HG03135 (cell line): ENCODE measurements around the gene SPINK4.

ENCODE experiments used
- ATAC-seq: cut with Tn5 transposase; IDR thresholded peaks from one replicate; pipeline ENCODE4 v1.9.1; 2021; ENCODE audit warnings: mild to moderate bottlenecking, moderate library complexity; ENCODE audit not compliant: unreplicated experiment

The SPINK4 gene

DNA sequence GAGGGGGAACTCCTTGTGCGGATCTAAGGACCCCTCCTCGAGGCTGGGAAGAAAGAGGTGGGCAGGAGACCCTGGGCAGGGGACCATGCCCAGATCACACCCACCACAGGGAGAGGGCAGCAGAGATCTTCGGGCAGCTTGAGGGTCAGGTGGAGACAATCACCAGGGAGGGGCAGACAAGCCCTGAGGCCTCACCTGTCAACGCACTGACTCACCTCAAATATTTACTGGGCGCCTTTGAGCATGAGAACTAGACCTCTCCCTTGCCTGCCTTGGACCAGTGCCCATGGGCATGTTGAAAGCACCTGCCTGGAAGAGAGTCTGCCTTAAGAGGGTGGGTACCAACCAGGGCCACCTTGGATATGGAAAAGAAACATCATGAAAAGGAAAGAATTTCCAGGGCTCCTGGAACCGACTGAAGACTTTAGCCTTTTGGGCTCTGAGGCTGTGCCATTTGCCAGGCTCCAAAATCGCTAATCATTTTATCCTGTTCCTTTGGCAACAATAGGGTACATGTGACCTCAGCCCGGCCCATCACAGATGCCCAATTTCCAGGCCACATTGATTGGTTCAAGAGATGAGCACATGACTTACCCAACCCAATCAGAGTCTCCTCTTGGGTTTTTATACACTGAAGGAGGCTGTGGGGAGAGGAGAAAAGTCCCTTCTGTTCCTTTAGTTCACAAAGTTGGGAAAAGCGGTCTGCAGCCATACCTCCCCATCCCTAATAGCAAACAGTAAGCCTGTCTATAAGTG lies 10.4 kb upstream of the SPINK4 start:
- no peak for ATAC-seq

DNA sequence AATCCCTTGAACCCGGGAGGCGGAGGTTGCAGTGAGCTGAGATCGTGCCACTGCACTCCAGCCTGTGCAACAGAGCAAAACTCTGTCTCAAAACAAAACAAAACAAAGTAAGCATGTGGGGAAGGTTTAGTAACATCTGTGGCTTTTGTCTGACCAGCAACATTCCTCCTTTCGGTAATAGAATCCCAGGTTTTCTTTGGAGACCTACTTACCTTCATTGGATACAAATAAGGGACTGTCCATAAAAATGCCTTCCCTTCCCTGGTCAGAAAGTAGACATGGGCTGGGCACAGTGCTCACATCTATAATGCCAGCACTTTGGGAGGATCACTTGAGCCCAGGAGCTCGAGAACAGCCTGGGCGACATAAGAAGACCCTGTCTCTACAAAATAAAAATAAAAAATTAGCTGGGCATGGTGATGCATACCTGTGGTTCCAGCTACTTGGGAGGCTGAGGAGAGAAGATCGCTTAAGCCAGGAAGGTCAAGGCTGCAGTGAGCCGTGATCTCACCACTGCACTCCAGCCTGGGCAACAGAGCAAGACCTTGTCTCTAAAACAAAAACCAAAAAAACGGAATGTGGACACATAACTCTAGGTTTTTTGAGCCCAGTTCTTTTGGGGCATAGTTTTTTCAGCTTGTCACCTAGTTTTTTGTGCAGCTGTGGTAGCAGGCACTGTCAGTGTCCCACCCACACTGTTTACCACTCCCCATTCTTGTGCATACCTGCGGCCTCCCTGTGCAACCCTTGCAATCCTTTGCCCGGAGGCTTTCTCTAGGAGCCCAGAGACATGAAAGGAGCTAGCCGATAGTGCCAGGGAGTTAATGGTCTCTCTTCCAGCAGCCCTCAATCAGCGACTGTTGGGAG lies 9.0 kb upstream of the SPINK4 start:
- ATAC-seq, result no peak

DNA sequence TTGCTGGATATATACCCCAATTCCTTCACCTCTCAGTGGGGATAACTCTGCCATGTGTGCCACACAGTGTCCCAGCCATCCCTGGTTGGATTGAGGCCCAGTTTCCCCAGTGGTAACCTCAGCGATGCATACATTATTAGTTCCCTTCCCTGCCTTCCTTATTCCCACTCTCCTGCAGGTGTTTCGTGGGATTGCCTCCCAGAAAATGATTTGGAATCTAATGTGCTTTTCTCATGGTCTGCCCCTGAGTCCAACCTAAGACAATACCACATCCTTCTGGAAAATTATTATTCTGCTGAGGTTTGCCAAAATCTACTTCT lies 8.4 kb upstream of the SPINK4 start:
- ATAC-seq, result no peak

DNA sequence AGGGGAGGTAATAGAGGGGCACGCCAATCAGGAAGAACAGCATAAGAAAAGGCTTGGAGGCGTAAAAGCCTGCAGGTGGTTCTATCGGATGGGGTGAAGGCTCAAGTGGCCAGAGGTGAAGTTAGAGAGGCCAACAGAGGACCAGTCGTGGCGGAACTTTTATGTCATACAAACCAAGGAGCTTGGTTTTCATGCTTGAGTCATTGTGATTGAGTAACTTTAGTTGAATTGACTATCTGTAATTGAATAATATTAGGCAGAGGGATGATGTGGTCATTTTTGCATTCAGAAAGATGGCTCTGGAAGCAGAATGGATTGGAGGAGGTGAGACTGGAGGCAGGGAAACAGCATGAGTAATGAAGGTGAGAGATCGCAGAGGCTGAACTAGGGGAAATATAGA lies 7.2 kb upstream of the SPINK4 start:
- no peak for ATAC-seq

DNA sequence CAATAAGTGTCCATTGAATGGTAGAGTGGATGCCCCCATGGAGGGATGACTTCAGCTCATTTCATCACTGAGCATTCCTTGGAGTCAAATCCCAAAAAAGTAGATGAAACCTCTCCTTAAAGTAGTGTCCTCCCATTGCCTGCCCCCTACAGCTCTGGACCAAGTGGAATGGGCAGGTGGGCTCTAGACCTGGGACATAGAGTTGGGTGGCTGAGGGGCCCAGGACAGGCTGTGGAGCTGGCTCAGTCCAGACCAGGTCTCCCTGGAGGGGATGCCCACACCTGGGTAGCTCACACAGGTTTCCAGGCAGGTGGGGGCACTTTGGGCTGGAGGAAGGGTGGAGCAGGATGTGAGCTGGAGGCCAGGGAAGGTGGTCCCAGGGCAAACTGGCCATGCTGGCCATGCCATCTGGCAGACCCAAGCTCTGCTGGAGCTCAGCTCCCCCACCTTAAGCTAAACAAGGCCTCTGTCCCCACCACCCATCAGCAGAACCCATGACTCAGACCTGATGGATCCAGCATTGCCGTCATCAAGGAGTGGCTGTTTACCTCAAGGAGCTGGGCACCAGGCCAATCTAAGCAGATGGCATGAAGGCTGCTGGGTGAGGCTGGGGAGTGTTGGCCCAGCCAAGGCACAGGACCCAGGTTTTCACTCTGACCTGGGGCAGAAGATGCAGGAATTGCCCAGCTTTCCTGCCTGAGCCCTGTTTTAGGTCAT lies 6.2 kb upstream of the SPINK4 start:
- ATAC-seq, result no peak

DNA sequence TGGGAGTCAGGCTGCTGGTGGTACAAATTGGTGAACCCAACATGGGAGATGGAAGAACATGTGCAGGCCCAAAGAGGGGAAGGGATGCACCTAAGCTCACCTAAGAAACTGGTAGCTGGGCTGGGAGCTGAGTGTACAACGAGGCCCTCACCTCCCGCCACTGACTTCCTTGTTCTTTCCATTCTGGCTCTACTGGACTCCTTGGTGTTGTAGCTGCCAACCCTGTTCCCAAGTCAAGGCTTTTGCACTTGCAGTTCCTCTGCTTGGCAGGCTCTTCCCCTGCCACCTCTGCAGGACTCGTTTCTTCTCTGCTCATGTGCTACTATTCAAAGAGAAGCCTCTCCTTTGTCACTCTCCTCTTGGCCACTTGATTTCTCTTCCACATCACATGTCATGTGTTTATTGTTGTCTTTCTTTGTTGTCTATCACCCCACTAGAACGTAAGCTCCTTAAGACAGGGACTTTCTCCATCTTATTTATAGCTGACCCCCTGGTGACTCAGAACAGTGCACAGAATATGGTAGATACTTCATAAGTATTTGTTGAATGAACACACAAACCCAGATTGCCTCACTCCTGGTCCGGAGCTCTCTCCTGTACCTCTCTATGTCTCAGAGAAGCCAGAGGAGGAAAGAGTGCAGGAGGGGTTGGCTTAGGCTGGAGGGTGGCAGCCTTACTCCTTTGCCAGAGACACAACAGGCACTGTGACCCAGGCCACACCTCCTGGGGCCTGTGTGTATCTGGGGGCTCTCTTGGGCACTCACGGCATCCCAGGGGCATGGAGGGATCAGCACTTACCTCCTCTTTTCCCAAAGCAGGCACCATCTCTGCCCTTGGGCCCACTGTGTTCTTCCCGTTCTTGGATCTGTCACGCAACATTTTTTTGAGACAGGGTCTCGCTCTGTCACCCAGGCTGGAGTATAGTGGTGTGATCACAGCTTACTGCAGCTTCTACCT lies 5.2 kb upstream of the SPINK4 start:
- no peak for ATAC-seq

DNA sequence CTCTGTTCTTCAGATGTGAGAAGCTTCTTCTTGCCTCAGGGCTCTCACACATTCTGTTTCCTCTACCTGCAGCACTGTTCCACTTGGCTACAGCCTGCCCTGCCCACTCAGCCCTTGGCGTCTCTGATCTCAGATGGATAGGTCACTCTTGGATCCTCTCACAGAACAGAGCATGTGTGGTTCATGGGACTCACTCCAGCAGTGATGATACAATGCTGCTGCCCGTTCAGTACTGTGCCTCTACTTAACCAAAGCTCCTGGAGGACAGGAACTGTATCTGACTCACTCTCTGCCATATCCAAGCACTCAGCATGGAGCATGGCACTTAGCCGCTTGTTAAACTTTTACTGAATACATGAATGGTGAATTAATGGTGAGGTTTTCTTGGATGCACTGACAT lies 3.4 kb upstream of the SPINK4 start:
- no peak for ATAC-seq

DNA sequence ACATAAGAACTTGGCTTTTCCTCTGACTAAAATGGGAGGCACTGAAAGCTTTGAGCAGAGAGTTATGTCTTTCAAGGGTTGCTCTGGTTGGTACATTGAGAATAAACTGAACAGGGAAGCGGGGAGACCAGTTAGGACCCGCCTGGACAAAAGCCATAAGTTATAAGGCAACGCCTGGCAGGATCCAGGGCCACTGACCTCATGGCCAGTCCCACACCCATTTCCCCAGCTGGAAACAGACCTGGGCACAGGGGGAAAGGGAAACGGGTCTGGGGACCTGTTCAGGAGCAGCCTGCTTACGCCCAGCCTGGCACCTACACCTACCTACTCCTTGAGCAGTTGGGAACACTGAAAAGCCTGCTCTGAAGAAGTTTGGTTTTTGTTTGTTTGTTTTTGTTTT lies 1.3 kb downstream of the SPINK4 start:
- ATAC-seq, result no peak

DNA sequence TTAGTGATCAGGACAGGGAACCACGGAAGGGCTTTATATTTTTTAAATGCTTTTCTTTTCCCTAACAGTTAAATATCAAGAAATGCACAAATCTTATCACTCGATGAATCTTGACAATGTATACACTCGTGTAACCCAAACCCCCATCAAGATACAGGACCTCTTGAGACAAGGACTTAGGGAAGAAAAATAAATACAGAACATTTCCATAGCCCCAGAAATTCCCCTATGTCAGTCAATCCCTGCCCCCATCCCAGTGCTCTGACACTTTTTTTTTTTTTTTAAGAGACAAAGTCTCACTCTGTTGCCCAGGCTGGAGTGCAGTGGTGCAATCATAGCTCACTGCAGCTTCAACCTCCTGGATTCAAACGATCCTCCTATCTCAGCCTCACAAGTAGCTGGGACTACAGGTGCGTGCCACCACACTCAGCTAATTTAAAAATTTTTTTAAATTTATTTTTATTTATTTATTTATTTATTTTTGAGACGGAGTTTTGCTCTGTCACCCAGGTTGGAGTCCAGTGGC lies 2.7 kb downstream of the SPINK4 start:
- no peak for ATAC-seq

DNA sequence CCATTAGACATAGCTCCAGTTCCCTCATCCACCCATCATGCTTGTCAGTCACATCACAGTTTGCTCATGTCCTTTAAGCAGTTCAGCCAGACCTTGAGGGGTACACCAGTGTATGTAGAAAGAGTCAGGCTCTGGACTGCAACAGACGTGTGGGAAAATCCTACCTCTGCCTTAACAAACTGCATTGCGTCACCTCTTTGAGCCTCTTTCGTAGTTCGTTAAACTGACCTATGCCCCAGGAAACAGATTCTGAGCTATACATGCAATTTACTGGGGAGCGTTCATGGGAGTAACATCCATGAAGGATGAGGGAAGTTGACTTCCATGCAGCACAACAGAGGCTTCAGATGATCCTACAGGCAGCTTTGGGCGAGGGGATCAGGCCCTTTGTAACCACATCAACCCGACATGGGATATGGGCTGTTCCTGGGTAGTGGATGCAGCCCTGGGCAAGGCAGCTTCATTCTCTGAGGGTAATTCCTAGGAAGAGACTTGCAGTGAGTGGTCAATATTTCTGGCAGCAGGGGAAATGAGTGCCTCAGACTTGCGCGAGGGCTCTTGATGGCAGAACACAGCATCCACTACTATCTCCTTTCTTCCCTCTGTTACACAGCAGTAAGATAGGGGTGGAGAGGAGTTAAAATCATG lies 4.3 kb downstream of the SPINK4 start:
- ATAC-seq, result no peak

DNA sequence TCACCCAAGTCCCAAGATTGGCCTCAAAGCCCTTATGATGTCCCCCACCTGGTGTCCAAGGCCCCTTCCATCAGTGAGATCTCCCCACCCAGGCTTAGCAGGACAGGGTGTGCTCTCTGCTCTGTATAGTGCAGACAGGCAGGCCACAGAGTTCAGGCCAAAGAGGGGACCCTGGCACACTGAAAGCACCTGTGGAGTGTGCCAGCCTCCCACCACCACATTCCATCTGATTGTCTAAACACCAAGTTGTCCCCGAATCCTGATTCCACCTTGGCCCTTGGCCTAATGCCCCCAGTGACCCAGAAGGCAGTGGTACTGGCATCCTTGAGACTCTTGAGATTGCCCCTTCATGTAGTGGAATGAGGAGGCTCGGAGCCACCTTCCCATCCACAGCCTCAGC lies 5.4 kb downstream of the SPINK4 start:
- ATAC-seq, result no peak

DNA sequence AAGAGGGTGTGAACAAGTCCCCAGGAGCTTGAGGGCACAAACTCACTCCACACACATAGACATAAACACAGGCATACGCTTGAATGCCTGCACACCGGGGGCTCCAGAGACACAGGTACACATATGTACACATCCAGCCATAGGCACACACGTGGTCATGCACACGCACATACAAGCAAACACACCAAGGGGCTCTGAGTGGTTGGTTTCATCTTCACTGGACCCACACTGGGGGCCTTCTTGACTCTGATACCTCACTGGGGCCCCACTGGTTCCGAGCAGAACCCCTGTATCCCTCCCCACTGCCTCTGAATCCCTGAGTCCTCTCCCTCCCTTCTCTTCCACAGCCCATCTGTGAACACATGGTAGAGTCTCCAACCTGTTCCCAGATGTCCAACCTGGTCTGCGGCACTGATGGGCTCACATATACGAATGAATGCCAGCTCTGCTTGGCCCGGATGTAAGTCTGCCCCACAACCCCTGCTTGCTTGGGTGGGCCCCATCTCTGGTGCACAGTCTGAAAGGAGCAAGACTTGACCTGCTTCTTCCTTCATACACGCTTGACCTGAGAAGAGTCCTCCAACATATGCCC lies 6.4 kb downstream of the SPINK4 start:
- no peak for ATAC-seq

DNA sequence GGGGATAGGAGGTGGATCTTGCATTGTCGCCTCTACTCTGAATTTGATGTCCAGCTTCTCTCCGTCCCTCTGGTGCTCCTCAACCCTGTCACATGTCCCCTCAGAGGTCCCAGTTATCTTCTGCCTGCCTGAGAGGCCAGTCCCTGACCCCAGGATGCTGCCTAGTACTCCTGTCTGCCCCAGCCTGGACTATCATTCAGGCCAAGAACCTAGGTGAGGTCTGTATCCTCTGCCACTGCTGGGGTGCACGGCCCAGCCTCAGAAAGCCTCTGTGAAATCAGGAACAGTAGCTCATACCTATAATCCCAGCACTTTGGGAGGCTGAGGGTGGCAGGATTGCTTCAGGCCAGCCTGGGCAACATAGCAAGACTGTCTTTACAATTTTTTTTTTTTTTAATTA lies 8.6 kb downstream of the SPINK4 start:
- ATAC-seq, result no peak

DNA sequence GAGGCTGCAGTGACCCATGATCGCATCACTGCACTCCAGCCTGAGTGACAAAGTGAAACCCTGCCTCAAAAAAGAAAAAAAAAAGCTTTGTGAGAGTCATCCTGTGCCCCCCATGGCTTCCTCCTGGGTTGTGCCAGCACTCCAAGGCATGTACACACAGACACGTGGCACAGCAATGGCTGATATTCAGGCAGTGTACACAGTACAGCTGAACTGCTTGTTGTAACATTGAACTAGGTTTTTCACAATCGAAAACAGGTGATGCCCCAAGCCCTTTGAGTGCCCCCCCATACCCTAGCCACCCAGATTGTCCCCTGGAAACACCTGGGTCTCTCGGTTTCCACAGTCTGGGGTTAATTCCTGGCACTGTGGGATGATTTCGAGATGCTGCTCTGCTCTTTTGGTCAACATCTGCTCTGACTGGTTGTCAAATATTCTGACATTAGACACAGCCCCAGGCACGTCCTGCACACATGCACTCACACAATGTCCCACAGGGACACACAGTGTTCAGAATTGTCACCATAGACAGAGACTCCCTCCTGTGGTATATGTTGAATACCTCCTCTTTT lies 9.2 kb downstream of the SPINK4 start:
- no peak for ATAC-seq

DNA sequence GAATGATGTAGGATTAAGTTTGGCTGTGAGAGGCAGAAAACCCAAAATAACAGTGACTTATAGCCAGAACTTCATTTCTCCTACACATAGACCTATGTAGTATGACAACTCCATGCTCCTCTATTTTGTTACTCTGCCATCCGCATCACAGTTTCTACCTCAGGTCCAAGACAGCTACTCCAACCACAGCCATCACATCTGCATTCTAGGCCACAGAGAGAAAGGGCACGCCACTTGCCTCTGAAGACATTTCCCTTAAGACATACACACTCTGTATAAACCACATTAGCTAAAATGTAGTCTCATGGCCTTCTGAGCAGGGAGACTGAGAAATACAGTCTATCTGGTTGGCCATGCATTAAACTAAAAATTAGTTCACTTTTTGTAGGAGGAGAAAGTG lies 10.0 kb downstream of the SPINK4 start:
- no peak for ATAC-seq

DNA sequence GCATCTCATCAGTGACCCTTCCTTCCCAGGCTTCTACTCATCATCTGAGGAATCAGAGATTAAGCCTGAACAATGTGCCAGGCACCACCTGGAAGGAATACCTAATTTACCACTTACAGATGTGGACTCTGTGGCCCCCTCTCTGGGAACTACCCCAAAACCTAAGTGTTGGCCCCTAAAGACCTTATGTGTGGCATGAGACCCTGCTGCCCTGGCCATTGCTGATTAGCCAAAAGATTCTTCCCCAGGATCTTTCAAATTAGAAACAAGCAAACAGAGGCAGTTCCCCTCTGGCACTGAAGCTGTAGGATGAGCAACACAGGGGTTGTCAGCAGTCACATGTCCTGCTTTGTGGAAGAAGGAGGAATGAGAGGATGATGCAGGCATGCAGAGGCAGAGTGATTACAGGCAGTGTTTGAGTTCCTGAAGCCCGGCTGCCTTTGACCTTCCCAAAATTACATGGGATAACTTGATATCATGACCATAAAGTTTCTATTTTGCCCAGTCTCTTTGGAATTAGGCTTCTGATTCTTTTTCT lies 10.6 kb downstream of the SPINK4 start:
- no peak for ATAC-seq

DNA sequence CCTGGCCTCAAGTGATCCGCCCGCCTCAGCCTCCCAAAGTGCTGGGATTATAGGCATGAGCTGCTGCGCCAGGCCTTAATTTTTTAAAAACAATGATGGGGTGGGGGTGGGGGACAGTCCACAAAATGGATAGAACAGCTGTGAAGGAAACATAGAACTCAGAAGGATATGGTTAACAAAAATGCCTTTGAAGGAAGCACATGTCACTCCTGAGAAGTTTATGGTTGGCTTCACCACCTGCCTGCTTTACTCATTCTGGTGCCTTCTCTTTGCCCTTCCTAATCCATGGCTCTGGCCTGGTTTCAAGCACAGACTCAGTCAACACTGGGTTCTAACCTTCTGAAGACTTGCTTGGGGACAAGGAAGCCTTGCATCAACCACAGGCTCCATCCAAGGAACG lies 14.2 kb downstream of the SPINK4 start:
- ATAC-seq, result no peak

DNA sequence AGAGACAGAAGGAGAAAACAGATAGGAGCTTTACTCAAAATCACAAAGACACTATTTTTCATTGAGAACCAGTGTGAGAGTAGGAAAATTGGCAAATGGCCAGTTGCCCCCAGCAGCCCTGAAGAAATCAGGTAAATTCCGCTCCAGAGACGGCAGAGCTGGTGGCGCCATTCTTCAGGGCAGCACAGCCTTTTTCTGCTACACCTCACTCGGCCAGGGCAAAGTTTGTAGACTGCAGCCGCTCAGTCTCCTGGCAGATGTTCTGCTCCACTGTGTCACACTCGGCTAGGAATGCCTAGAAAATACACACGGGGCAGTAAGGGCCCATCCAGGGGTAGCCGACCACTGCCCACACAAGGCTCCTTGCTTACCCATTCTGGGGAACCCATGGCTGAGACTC lies 15.0 kb downstream of the SPINK4 start:
- no peak for ATAC-seq

DNA sequence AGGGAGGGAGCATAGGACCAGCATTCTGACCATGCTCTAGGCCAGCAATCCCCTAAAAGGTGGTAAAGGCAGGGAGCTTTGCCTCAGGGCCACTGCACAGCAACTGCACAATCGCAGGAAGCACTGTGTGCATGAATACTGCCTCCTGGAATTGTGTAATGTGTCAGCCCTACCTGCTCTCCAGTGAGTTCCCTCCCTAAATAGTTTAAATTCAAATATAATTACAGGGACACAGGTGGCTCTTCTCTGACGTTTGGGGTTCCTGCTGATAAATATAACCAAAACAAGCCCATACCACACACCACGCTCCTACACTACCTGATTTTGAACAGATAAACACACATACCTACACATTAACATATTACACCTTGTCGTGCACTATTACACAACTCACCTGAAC lies 15.5 kb downstream of the SPINK4 start:
- no peak for ATAC-seq
